SH-SY5Y (cell line): ENCODE results near the gene LIPG.

Experiments
- GATA2 ChIP-seq: IDR thresholded peaks from 2 replicates; pipeline ENCODE4 v1.6.1; 2011; ENCODE audit warnings: mild to moderate bottlenecking, low read depth, low read length
- GATA3 ChIP-seq: IDR thresholded peaks from 2 replicates; pipeline ENCODE4 v1.6.1; 2011; ENCODE audit warnings: low read depth, mild to moderate bottlenecking, low read length, moderate library complexity

GRCh38 chr18:49527631-49528327, 34.1 kb upstream of the LIPG start:
- TF ChIP-seq GATA2, result no peak
- no peak for TF ChIP-seq GATA3
